Heart left ventricle (tissue), 16 donors: ENCODE measurements around the gene NR5A2. TPM values are rescaled to one million over a fixed set of nuclear protein-coding genes. Genes with fewer than 3 reads are reported as not detected.
A peak's percentile ranks its signal among the peaks of the same experiment; 100 is the strongest.

Experiments used
- ATAC-seq, 4 donors: fragments of 200-7000 bp; cut with Tn5 transposase; one replicate each; pipeline ENCODE4 v1.9.1; 2020 to 2022; ENCODE audit warnings: moderate library complexity in 4 of 4, mild to moderate bottlenecking in 3 of 4, moderate number of reproducible peaks in 1 of 4
- DNase-seq, 5 donors: peaks; one replicate each; pipeline ENCODE4 v3.0.0-alpha.2; 2020
- H3K27ac ChIP-seq, 12 donors: fragments of 200-600 bp; sonication (generic) in 4 of 12; one replicate each; pipeline versions ENCODE4 v1.5.0 to v1.8.0; 2016 to 2022; ENCODE audit warnings: mild to moderate bottlenecking in 2 of 12
- H3K27me3 ChIP-seq, 9 donors: fragments of 200-600 bp; sonication (generic) in 2 of 9; one replicate each; pipeline versions ENCODE4 v1.5.1 to v1.8.0; 2016 to 2022; ENCODE audit warnings: mild to moderate bottlenecking in 3 of 9
- H3K36me3 ChIP-seq, 9 donors: fragments of 200-600 bp; sonication (generic) in 2 of 9; one replicate each; pipeline versions ENCODE4 v1.5.0 to v1.8.0; 2018 to 2022; ENCODE audit warnings: mild to moderate bottlenecking in 2 of 9
- H3K4me1 ChIP-seq, 12 donors: fragments of 200-600 bp; sonication (generic) in 4 of 12; one replicate each; pipeline versions ENCODE4 v1.5.0 to v1.8.0; 2016 to 2022; ENCODE audit warnings: mild to moderate bottlenecking in 3 of 12
- H3K4me3 ChIP-seq, 12 donors: fragments of 200-600 bp; sonication (generic) in 4 of 12; one replicate each; pipeline versions ENCODE4 v1.5.0 to v1.8.0; 2017 to 2022; ENCODE audit warnings: mild to moderate bottlenecking in 9 of 12, moderate library complexity in 4 of 12
- H3K9me3 ChIP-seq, 12 donors: fragments of 200-600 bp; sonication (generic) in 4 of 12; one replicate each; pipeline versions ENCODE4 v1.5.0 to v1.8.0; 2016 to 2022; ENCODE audit warnings: mild to moderate bottlenecking in 1 of 12
- POLR2A ChIP-seq, 2 donors: fragments of 450-650 bp; IDR thresholded peaks; one replicate each; pipeline ENCODE4 v1.6.1; 2017; ENCODE audit warnings: antibody characterized with exemption in 2 of 2, mild to moderate bottlenecking in 2 of 2, moderate library complexity in 2 of 2
- WGBS, 4 donors: extraction: QIAGEN DNeasy Blood & Tissue Kit in 2 of 4; methylation state at CpG; one replicate each; pipeline versions ENCODE4 v1.1.5 to v1.1.7; 2013 to 2018; 5-methylcytosine and 5-hydroxymethylcytosine counted together
- intact Hi-C, 10 donors: fragments of 100-400 bp; cut with DNase I; formaldehyde crosslinking; loops; one replicate each; pipeline versions ENCODE4 v1.11.1 to v1.14.2; 2022
- polyA plus RNA-seq, 2 donors: library from polyadenylated mRNA; stranded (reverse); fragments of 200-250 nt; gene quantifications; one replicate each; pipeline ENCODE4 v1.2.3, GENCODE V29; 2013
- total RNA-seq, 9 donors: library from RNA; depleted of rRNA in 2 of 9; stranded (reverse); fragments of >200 nt in 2 of 9; fragmentation: NEBNext Ultra II Directional in 3 of 9; extraction: Animal tissue kit (Norgen Biotek cat#: 25700) in 3 of 9; gene quantifications; one replicate each; pipeline versions ENCODE4 v1.1.0 to v1.2.4, GENCODE V29; 2016 to 2023
- TF ChIP-seq, protein P1 (sequence below), 12 donors: fragments of 200-600 bp; sonication (generic) in 4 of 12; IDR thresholded peaks; one replicate each; pipeline versions ENCODE4 v1.5.0 to v1.8.0; 2018 to 2022; ENCODE audit warnings: antibody characterized with exemption in 12 of 12, mild to moderate bottlenecking in 5 of 12
- donor health status: ischemic (EF 13 %, LVEDD 7.1; RV severe dilation, severe dysfunction).
- donor health status: healthy with polysubstance abuse.
- donor health status: DM: no; HTN: yes; CAD: no.
- donor health status: DM: no; HTN: no; CAD: no.
- donor health status: ischemic (EF 25% LVEDD 6.9; RV normal size, moderate dysfunction).
- donor health status: ischemic (EF 25% LVEDD 5.7; RV mildly dilated, moderate dysfunction).
- donor health status: healthy.
- donor health status: DM: yes; HTN: yes; CAD: no.
- donor health status: ischemic (EF 35%, LVEDD 5.7; RV mildly dilated, moderate dysfunction).
- donor health status: nonischemic (EF 11% LVEDD 7.7; RV severe dilation, severe dysfunction).
- donor health status: DM: yes; HTN: yes; CAD: no.
- donor health status: PGD.
- donor health status: ischemic (EF 29% LVEDD 5.4; RV normal size, mild dysfunction).
- donor health status: nonischemic (EF 23%, LVEDD 6.1; RV moderate dilation, normal function).

NR5A2 gene
- total and polyA plus RNA-seq, 11 donors: 0.30 to 2.7 (median 1.0) TPM

DNA sequence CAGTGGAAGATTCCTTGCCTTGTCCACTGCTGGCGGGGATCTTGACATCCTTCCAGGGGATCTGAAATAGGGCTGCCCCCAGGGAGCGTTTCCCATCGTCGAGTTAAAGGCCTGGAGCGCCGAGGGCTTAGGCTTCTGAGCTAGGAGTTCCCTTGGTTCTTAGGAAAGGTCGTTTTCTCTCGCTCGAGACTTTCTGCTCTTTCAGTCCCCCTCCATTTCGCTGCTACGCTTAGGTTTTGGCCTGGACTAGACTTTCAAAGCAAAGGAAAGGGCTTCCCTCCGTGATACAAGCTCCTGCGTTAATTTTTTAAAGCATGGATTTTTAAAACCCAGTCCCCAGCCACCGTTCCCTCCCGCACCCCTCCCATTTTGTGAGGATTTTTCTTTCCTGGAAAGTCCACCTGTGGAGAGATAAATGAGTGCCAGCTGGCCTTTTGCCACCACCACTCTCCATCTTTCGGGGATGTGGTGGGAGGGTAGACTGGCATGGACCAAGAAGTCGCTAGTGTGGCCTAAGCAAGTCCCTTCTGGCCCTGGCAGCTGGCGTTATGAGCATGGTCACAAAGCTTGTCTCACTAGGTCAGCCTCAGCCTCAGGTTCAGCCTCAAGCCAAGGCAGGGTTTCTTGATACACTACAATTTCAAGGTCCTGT is 9.2 kb downstream of the NR5A2 start:
- Histone ChIP-seq H3K36me3 (no peaks in the 10 kb centered on the region), H3K9me3 (no peaks in the 10 kb centered on the region), H3K4me1 (peaks cover 0 to 48% (median 30%) of the 10 kb centered on the region in 12 donors), H3K27ac (no peak overlapping the region), H3K27me3 (peaks cover 54 to 100% (median 93%) of the 10 kb centered on the region in 9 donors), H3K4me3 (no peak overlapping the region)
- 32 to 48% (median 43%) methylated on average over 18 of the region's 18 CpGs for WGBS, 4 donors
- DNase-seq (no peak), ATAC-seq (no peak)
- intact Hi-C loops: loop anchor here in 1 of 10 donors (5.0 kb wide), 1 partner anchor 146 kb away; no protein-coding TSS in a partner anchor
- TF ChIP-seq, protein P1, sequence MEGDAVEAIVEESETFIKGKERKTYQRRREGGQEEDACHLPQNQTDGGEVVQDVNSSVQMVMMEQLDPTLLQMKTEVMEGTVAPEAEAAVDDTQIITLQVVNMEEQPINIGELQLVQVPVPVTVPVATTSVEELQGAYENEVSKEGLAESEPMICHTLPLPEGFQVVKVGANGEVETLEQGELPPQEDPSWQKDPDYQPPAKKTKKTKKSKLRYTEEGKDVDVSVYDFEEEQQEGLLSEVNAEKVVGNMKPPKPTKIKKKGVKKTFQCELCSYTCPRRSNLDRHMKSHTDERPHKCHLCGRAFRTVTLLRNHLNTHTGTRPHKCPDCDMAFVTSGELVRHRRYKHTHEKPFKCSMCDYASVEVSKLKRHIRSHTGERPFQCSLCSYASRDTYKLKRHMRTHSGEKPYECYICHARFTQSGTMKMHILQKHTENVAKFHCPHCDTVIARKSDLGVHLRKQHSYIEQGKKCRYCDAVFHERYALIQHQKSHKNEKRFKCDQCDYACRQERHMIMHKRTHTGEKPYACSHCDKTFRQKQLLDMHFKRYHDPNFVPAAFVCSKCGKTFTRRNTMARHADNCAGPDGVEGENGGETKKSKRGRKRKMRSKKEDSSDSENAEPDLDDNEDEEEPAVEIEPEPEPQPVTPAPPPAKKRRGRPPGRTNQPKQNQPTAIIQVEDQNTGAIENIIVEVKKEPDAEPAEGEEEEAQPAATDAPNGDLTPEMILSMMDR (IDR thresholded peaks at IDR 0.05): no peak
- no peak for TF ChIP-seq POLR2A (IDR thresholded peaks at IDR 0.05)

DNA sequence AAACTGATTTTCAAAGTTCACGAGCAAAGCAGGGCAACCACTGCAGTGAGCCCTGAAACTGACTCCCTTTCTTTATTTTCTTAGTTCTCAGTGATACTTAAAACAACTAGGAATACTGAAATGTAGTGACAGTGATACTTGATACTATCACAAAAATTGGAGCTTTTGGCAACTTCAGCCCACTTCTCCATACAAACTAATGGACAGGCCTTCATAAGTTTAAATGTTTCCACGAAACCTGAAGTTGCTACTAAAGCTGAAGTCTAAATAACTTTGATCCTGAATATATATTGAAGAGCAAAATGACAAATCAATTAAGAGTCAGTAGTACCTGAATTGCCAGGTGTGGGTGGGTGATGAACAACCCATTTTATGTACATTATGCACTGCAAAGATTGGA is 10.0 kb downstream of the NR5A2 start:
- DNase-seq (no peak), ATAC-seq (no peak)
- intact Hi-C loops: loop anchor here in 1 of 10 donors (5.0 kb wide), 1 partner anchor 145 kb away; no protein-coding TSS in a partner anchor
- TF ChIP-seq POLR2A (IDR thresholded peaks at IDR 0.05): no peak
- TF ChIP-seq, protein P1 (IDR thresholded peaks at IDR 0.05): no peak
- Histone ChIP-seq H3K9me3 (no peaks in the 10 kb centered on the region), H3K4me1 (peaks cover 0 to 53% (median 31%) of the 10 kb centered on the region in 12 donors), H3K4me3 (no peak overlapping the region), H3K36me3 (no peaks in the 10 kb centered on the region), H3K27ac (no peak overlapping the region), H3K27me3 (peaks cover 62 to 100% (median 96%) of the 10 kb centered on the region in 9 donors)
- 52 to 93% (median 83%) methylated on average over 2 of the region's 2 CpGs for WGBS, 4 donors

DNA sequence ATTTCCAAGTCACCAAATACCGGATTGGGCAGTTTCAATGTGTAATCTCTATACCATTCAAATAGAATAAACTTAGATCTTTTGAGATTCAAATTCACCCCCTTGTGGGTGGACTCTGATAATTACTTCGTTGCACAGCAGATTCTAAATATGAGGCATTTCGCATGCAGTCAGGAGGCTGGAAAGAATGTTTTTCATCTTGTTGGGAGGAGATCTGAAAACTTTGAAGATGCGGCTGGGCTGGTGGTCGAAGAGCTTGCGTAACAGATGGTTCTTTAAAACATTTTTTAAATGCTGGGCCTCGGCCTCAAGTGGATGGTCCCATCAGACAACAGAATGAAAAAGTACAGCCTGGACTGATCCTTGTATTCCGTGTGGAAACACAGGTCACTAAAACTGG is 10.4 kb downstream of the NR5A2 start:
- Histone ChIP-seq H3K27ac (no peak overlapping the region), H3K27me3 (peaks cover 66 to 100% (median 98%) of the 10 kb centered on the region in 9 donors), H3K4me1 (peaks cover 0 to 57% (median 31%) of the 10 kb centered on the region in 12 donors), H3K9me3 (no peaks in the 10 kb centered on the region), H3K4me3 (no peak overlapping the region), H3K36me3 (no peaks in the 10 kb centered on the region)
- DNase-seq (no peak), ATAC-seq (no peak)
- TF ChIP-seq POLR2A (IDR thresholded peaks at IDR 0.05): no peak
- TF ChIP-seq, protein P1 (IDR thresholded peaks at IDR 0.05): no peak
- intact Hi-C loops: loop anchor here in 1 of 10 donors (5.0 kb wide), 1 partner anchor 144 kb away; no protein-coding TSS in a partner anchor
- WGBS, 4 donors: 55 to 64% (median 62%) methylated on average over 8 of the region's 8 CpGs

DNA sequence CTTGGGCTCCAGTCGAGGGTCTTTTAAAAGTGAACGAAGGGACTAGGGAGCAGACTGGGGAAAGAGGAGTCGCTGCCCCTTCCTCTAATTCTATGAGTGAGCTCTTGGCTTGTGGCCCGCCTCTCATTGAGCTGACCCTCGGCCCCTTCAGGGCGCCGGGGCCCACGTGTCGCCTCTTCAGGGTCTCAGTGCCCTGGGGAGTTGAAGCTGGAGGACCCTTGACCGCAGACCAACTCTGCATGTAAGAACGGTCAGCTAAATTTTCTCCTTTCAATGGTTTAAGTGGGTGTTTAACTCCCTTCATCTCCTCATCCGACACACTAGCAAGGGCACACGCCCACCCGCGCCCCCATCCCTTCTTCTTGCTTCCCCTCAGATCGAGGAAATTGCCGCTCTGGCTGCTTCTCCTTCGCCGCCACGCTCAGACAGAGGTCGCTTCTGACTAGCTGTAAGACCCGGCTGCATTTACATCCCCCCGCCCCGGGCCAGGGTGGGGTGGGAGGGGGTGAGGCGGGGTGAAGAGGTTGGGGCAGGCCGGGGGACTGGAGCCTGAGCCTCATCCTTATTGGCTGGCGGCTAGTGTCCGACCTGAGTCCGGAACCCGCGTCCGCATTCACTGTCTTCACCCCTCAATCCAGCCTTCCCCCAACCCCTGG is 10.9 kb downstream of the NR5A2 start:
- no peak for ATAC-seq
- 19 to 34% (median 28%) methylated on average over 22 to 32 of the region's 32 CpGs for WGBS, 4 donors

More for the DNA sequence above, 10.9 kb downstream of the NR5A2 start:
- Histone ChIP-seq H3K4me1 (peaks cover 0 to 61% (median 35%) of the 10 kb centered on the region in 12 donors), H3K27me3 (peaks cover 68 to 100% (median 98%) of the 10 kb centered on the region in 9 donors), H3K36me3 (no peaks in the 10 kb centered on the region), H3K9me3 (no peaks in the 10 kb centered on the region), H3K4me3 (peak overlapping the region in 9 of 12 donors; percentile 33 to 65 (median 57)), H3K27ac (no peak overlapping the region)
- DNase-seq: no peak
- no peak for TF ChIP-seq POLR2A (IDR thresholded peaks at IDR 0.05)
- TF ChIP-seq, protein P1 (IDR thresholded peaks at IDR 0.05): no peak
- intact Hi-C loops: loop anchor here in 1 of 10 donors (5.0 kb wide), 1 partner anchor 144 kb away; no protein-coding TSS in a partner anchor
